ENCODE measurements around the gene FOXL3.
A peak's percentile ranks its signal among the peaks of the same experiment; 100 is the strongest.
"Not testable (repeated sequence)": the region's sequence is repeated elsewhere in the genome, so short reads cannot be mapped to it uniquely, and the experiment has no call there.

The FOXL3 gene

DNA sequence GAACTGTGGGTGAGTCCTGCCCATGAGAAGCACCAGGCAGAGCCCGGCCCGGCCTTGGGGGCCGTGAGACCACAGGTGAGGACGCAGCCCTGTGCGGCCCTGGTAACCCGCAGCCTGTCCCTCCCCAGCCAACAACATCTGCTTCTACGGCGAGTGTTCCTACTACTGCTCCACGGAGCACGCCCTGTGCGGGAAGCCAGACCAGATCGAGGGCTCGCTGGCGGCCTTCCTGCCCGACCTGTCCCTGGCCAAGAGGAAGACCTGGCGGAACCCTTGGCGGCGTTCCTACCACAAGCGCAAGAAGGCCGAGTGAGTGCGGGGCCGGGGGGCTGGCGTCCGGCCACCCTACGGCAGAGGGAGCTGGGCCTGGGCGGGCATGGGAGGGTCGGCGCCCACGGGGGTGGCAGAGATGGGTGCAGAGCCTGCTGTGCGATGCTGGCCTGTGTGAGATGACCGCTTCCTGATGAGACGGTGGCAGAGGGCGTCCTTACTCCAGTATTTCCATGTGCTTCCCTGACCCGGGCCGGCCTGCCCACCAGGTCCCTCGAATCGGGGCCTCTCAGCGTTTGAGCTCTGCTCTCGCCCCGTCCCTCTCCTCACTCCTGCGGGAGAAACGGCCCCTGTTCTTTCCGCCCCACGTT, 34.1 kb upstream of the FOXL3 start:
- no peak for DNase-seq

DNA sequence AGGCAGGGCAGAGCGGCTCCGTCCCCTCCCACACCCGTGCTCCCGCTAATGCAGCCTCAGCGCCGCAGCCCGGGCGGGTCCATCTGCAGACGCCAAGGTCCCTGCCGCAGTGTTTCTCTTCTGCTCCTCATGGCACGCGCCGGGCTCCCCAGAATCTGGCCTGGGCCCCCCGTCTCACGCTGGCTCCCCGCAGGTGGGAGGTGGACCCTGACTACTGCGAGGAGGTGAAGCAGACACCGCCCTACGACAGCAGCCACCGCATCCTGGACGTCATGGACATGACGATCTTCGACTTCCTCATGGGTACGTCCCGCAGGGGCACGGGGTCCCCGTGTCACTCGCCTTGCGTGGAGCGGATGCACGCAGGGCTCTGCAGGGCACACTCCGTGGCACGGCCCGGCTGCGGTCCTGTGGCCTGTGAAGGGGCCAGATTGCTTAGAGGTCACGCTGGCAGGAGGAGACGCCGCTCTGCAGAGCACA, 33.5 kb upstream of the FOXL3 start:
- no peak for DNase-seq

DNA sequence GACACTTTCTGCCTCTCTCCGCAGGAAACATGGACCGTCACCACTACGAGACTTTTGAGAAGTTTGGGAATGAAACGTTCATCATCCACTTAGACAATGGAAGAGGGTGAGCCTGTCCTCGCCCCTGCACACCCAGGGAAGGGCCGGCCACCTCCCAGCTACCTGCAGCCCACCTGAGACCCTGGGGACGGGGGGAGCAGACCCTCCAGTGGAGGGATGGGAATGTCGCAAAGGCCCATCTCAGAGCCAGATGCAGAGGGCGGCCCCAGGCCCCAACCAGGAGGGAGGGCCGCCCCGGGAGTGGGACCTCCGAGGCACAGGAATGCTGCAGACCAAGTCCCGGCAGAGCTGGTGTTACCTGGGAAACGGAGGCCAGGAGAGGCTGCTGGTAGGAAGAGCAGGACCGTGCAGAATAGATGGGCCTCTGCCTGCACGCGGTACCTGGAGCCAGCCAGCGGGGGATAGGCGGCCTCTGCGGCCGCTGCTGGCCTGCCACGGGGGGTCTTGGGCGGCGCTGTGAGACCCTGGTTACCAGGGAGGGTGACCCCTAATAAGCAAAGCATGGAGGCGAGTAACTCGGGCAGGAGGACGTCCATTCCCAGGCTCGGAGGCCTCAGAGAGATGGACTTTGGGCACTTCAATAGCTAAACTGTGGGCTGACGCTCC, 32.9 kb upstream of the FOXL3 start:
- no peak for DNase-seq

DNA sequence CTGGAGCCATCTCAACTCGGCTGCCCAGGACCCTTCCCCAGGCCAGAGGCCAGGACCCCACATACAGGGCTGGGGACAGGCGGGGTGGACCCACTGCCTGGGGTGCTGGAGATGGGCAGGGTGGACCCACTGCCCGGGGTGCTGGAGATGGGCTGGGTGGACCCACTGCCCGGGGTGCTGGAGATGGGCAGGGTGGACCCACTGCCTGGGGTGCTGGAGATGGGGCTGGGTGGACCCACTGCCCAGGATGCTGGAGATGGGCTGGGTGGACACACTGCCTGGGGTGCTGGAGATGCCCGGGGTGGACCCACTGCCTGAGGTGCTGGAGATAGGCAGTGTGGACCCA, 32.4 kb upstream of the FOXL3 start:
- DNase-seq: no peak

DNA sequence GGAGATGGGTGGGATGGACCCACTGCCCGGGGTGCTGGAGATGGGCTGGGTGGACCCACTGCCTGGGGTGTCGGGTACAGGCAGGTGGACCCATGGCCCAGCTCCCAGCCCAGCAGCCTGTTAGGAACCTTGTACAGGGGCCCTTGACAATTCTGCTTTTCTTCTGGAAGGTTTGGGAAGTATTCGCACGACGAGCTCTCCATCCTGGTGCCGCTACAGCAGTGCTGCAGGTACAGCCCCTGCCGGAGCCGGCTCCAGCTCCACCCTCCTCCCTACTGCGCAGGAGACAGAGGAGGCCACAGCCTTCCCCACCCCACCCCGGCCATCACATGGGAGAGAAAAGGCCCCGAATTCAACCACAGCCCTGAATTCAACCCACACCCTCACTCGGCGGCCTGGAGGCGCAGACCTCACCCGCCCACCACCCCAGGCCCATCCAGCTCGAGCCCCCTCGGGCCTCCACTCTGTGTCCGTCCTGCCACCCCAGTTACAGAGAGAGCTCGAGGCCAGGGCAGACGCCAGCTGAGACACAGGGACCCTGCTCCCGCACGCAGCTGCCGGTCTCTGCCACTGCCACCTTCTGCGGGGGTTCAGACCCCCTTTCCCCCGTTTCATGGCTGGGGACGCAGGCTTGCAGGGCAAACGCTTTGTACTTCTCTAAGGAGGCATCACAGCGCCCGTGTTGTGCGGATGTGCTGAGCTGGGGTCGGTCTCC, 31.3 kb upstream of the FOXL3 start:
- DNase-seq: no peak

DNA sequence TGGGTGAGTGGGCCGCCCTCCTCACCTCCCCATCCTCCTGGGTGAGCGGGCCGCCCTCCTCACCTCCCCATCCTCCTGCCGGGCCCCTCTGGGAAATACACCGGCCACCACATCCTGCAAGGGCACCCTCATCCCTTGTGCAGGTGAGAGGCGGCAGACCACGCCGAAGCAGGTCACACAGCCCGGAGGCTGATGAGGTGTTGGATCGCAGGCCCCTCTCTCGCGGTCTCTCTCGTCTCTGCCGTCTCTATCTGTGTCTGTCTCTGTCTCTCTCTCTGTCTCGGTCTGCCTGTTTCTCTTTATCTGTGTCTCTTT, 30.8 kb upstream of the FOXL3 start:
- no peak for DNase-seq

DNA sequence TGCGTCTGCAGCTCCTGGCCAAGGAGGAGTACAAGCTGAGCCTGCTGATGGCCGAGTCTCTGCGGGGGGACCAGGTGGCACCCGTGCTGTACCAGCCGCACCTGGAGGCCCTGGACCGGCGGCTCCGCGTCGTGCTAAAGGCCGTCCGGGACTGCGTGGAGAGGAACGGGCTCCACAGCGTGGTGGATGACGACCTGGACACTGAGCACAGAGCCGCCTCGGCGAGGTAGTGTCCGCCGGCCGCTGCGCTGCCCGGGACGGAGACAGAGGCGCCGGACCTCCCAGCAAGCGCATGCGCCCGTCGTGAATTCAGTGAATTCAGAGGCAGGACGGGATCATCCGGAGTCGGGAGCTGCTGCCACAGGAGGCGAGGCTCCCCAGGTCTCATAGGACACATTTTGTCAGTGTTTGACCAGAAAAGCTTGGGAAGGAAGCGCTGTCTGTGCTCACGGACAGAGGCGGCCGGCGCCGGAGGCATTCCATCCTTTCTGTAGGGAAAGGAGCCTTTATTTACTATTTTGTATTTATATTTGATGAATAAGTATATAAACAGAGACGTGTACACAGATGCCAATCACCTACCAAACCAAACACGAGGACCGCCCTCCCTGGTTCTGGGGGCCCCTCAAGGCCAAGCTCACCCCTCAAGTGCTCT, 30.1 kb upstream of the FOXL3 start:
- DNase-seq: no peak

DNA sequence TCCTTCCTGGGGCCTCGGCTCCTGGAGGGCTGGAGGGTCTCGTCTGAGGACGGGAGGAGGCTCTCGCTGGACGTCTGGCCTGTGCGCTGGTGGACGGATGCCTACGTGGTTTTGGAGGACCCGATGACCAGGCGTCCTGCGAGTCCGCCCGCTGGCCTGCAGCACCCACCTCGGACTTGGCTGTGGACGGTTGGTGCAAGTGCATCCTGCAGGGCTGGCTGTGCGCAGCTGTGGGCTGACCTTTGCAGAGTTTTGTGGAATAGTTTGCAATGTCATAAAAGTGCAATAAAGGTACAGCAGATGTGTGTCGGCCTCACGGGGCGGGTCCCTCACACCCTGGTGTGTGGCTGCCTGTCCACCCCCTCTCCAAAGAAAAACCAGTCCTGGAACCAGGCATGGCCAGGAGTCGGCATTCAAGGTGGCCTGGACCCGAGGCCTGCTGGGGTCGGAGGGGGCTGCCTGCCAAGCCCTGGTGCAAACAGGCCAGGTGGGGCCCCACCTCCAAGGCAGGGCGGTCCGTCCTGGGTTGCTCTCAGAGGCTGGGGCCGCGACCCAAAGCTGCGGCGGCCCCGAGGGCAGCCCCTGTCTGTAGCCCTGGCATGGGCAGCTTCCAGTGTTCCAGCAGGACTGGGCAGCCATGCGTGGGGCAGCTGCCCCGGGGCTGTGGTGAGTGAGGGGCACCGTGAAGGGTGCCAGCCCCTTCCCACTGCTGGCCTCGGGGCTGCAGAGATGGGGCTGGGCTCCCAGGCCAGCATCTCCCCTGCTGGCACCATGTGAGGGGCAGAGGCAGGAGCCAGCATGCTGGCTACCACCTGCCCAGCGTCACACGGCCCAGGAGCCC, 29.3 kb upstream of the FOXL3 start:
- DNase-seq: no peak

DNA sequence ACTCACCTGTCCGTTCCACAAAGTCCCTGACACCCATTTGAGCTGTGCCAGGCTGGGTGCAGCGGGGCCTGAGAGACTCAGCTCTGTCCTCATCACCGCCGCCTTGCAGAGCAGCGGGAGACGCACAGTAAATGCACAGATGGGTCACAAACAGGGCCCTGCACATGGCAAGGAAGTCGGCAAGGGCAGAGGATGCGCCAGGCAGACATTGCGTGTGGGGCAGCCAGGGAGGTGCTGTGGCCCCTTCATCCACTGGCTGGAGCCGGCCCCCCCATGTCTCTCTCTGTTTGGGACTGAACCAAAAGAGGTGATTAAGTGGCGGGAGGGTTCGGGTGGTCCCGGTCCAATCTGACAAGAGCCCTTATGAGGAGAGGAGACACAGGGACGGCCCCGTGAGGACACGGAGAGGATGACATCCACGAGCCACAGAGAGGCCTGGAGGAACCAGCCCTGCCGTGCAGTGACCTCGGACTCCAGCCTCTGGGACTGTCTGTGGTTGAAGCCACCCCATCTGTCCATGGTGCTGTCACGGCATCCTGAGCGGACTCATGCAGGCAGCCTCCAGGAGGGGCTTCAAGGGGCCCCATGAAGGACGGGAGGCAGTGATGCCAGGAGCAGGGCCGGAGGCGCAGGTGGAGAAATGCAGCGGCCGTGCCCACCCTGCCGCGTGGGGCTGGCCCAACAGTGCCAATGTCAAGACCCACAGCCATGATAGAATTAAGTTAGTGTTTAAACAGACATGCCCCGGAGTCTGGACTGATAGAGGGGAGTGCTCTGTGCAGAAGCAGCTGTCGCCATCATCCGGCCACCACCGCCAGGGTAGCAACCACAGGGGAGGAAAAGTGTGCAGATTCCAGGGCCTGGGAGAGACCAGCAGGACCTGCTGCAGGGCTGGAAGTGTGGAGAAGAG, 28.4 kb upstream of the FOXL3 start:
- no peak for DNase-seq

DNA sequence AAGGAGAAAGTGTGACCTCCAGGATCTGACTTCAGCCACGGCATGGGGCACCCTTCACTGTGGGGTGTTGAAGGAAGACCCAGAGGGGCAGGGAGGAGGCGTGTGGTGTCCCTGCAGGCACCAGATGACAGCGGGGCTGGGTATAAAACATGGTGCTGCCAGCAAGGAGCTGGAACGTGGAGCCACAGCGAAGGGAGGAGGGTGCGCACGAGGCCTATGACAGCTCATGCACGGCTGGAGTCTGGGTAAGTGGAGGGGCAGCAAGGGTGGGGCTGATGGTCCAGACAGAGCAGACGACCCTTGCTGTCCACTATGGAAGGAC, 27.8 kb upstream of the FOXL3 start:
- no peak for DNase-seq

DNA sequence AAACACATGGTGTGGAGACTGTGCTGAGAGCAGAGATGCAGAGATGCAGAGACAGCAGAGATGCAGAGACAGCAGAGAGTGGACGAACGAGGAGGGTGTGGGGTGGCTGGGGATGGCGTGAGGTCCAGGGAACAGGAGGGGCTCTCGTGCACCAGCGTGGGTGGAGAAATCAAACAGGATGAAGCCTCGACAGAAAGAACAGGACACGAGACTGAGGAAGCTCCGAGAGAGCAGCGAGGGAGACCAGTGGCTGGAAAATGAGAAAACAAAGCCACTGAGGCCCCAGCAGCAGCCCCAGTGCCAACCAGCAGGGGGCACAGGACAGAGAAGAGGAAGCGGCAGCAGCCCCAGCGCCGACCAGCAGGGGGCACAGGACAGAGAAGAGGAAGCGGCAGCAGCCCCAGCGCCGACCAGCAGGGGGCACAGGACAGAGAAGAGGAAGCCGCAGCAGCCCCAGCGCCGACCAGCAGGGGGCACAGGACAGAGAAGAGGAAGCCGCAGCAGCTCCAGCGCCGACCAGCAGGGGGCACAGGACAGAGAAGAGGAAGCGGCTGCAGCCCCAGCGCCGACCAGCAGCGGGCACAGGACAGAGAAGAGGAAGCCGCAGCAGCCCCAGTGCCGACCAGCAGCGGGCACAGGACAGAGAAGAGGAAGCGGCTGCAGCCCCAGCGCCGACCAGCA, 27.2 kb upstream of the FOXL3 start:
- not testable (repeated sequence) for DNase-seq

DNA sequence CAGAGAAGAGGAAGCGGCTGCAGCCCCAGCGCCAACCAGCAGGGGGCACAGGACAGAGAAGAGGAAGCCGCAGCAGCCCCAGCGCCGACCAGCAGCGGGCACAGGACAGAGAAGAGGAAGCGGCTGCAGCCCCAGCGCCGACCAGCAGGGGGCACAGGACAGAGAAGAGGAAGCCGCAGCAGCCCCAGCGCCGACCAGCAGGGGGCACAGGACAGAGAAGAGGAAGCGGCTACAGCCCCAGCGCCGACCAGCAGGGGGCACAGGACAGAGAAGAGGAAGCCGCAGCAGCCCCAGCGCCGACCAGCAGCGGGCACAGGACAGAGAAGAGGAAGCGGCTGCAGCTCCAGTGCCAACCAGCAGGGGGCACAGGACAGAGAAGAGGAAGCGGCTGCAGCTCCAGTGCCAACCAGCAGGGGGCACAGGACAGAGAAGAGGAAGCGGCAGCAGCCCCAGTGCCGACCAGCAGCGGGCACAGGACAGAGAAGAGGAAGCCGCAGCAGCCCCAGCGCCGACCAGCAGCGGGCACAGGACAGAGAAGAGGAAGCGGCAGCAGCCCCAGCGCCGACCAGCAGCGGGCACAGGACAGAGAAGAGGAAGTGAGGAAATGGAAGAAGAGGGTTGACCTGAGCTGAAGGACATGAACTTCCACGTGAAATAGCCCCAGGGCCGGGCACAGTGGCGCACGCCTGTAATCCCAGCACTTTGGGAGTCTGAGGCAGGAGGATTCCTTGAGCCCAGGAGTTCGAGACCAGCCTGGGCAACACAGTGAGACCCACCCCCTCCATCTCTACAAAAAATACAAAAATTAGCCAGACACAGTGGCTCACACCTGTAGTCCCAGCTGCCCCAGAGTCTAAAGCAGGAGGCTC, 26.3 kb upstream of the FOXL3 start:
- DNase-seq: peak in 1 of 3 experiments; percentile 23

DNA sequence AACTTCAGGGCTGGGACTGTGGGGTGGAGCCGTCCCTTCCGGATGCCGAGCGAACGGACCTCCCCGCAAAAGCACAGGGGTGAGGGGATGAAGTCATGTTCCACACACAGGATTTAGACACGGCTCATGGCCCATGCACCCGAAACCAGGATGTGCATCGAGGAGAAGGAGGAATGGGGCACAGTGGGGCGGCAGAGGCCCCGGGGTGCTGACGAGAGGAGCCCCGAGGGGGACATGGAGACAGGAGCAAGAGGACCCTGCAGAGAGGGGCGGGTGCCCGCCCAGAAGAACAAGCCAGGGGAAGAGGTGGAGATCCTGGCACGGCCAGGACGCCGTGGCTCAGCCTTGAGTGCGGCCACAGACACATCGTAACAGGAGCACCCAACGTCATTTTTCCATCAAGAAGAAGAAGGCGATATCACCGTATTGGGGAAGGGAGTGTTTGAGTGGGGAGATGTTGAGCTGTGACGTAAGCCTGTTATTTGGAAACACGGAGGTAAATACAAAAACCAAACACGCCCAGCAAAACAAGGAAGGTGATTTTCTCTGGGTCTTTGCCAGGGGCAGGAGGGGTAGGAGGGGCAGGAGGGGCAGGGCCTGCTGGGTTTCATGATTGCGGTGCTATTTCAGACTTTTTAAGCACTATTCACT, 25.3 kb upstream of the FOXL3 start:
- DNase-seq: peak in 1 of 3 experiments; percentile 50

DNA sequence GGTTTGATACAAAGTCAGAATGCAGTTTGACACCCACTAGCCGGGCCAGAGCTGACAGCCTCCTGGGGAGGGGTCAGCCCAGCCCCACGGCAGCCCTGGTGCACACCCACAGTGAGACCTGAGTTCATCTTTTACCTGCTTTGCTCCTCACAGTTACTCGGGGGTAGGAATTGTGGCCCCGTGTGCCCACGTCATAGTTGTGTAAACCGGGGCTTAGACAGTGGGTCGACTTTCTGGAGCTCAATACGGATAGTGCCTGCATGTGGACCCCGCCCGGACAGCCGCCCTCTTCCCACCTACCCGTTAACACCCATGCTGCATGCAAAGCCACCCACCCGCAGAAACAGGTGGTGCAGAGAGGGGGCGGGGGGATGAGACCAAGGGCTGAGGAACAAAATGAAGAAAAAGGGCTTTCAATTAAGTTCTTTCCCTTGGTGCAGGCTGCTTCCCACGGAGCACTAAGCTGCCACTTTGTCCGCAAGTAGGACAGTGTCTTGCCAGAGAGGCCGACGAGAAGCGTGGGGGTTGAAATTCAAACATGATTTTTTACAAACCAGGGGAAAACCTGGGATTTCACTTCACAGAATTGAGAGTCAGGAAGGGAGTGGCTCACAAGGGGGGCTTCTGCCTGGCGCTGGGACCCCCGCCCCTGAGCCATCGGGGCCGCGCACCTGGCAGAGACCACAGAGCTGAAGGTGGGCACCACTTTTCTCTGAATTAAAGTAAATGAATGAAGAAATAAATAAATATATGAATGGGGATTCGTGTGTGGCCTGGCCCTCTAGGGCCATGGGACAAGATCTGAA, 24.6 kb upstream of the FOXL3 start:
- DNase-seq: no peak

DNA sequence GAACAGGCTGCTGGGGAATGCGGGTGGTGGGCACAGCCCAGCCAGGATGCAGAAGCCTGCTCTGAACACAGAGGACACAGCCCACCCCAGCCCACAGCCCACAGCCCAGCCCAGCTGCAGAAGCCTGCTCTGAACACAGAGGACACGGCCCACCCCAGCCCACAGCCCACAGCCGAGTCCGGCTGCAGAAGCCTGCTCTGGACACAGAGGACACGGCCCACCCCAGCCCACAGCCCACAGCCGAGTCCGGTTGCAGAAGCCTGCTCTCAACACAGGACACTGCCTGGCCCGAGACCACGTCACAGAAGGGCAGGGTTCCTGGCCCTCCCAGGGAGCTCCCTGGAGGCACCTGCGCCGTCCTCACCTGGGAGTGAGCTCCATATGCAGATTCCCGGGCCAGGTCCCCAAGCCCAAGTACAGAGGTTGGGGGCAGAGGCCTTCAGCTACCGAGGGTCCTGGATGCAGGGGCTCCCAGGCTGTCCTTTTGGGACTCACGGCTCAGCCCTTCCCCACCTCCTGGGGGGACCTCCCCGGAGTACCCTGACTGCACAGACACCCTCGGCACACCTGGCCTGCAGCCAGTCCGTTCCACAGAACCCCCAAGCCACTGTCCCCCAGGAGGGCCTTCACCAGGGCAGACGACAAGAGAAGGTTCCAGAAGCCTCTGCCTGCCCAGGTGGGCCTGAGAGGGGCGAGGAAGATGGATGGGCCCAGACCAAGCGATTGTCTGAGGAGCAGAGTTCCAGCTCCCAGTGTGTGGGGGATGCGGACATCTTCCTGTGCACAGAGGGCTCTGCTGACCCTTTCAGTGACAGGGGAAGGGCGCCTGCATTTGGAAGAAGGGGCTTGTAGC, 23.7 kb upstream of the FOXL3 start:
- no peak for DNase-seq

DNA sequence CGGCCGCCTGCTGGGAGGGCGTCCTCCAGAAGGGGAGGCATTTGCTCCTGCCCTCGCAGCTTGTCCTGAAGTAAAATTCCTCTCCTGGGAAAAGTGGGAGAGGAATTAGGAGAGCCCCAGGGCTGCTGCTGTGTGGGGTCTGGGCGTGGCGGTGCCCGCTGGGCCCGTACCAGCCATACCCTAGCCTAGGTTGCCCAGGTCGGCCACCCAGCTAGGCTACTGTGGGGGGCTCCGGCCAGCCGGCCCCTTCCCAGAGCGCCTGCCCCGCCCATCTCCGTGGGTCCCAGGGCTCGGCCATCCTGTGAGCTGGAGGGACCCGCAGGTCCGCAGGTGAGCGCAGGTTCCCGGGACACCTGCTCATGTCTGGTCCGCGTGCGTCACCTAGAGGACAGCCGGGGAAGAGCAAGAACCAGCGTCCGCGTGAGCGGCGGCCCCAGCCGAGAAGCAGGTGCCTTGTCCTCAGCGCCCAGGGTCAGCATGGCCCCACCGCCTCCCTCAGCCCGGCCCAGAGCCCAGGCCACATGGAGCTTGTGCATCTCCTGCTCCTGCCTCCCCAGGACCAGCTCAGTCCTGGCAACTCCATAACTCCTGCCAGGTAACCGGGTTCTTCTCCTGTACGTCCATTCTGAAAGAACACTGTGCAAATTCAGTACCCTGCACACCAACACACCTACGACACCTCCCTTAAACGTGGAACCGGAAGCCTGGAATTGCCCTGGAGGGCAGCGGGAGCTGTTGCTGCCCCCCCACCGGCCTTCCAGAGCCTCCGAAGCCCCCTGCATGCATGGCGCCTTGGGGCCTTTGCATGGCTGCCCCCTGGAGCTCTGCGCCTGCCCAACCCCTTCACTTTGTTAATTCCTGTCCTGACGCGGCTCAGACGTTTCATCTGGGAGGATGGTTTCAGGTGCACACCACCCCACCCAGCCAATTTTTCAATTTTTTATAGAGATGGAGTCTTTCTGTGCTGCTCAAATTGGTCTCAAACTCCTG, 22.8 kb upstream of the FOXL3 start:
- peak in 2 of 3 experiments; percentile 53 to 68 for DNase-seq

DNA sequence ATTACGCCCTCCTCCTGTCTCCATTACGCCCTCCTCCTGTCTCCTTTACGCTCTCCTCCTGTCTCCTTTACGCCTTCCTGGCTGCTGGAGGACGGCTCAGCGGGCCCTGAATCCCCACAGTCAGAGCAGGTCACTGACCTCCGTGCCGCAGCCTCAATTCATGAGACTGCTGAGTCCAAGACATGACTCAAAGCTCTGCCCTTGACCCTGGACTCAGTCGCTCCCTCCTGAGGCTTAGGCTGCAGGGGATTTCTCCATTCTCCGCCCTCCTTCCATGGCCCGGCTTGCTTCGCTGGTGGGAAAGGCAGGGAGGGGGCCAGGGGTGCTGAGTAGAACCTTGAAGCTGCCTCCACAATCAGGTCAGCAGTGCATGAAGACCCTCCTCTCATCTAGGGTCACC, 21.0 kb upstream of the FOXL3 start:
- no peak for DNase-seq

All from NCI-H1417 (cell line).